BE2C (cell line): ENCODE measurements around the gene COL7A1.

Source experiments
- DNase-seq: peaks from one replicate; pipeline ENCODE4 v3.0.0-alpha.2; 2020
- H3K27me3 ChIP-seq: fragments of 250-450 bp; sonication (Bioruptor Pico); 2 replicates; pipeline ENCODE4 v1.5.1; 2020; ENCODE audit warnings: mild to moderate bottlenecking
- H3K36me3 ChIP-seq: fragments of 250-450 bp; sonication (Bioruptor Pico); 2 replicates; pipeline ENCODE4 v1.5.1; 2020; ENCODE audit warnings: mild to moderate bottlenecking
- H3K4me1 ChIP-seq: fragments of 250-450 bp; sonication (Bioruptor Pico); 2 replicates; pipeline ENCODE4 v1.5.1; 2020
- H3K4me3 ChIP-seq: 2 replicates; pipeline ENCODE4 v1.5.1; 2011; ENCODE audit warnings: low read depth, low read length
- H3K9me3 ChIP-seq: fragments of 250-450 bp; sonication (Bioruptor Pico); 2 replicates; pipeline ENCODE4 v1.5.1; 2020
- CTCF ChIP-seq: IDR thresholded peaks from 2 replicates; pipeline ENCODE4 v1.5.1; 2012; ENCODE audit warnings: mild to moderate bottlenecking, low read depth, low read length

COL7A1 gene

DNA sequence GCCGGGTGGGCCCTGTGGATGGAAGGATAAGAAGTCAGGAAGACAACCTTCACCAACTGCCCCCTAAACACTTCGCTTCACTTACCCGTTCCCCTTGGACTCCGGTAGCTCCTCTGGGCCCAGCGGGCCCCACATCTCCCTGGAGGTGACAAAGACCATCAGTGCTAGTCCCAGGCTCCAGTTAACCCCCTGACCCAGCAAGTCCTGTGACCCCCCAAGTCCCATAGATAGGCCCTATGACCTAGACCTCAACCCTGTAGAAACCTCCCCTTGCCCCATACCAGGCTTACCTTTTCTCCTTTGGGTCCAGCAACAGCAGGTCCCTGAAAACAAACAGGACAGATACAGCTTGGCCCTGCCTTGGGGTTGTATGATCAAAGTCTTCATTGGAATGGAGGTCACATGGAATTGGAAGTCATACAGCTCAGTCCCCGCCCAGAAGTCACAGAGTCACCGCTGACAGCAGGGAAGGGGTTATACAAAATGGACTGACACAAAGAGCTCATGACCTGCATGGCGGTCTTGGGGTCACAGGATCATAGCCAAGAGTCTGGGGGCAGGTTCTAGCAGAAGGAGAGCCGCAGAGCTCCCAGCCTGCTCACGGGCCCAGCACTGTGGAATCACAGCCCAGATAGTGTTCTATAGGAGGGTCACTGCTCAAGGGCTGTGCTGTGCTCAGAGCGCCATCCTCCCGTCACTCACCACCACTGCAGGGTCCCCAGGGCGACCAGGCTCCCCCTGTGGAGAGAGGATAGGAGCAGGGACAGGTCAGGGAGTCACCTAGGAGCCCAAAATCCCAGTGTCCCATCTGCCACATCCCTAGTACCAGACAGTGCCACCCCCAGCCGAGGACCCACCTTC, 13.3 kb downstream of the COL7A1 start:
- no peak for DNase-seq
- H3K36me3 ChIP-seq = no peaks in the 10 kb centered on the region
- H3K4me1 ChIP-seq = no peaks in the 10 kb centered on the region
- no peak for TF ChIP-seq CTCF
- H3K9me3 ChIP-seq = no peaks in the 10 kb centered on the region
- no peaks in the 10 kb centered on the region for H3K27me3 ChIP-seq
- H3K4me3 ChIP-seq = no peak overlapping the region

DNA sequence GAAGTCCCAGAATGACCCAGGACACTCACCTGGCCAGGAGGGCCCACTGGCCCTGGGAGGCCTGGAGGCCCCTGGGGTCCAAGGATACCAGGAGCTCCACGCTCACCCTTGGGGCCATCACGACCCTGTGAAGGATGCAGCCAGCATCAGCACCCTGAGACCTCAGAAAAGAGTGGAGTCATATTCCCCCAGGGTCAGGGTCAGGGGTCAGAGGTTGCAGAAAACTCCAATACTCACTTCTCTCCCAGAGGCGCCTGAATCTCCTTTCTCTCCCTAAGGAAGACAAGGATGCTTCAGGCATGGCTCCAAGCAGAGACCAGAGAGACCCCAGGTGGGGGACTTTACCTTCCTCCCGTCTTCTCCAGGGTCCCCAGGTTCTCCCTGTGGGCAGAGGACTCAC, 18.5 kb downstream of the COL7A1 start:
- H3K9me3 ChIP-seq = no peaks in the 10 kb centered on the region
- no peak for TF ChIP-seq CTCF
- no peaks in the 10 kb centered on the region for H3K4me1 ChIP-seq
- DNase-seq = no peak
- no peaks in the 10 kb centered on the region for H3K27me3 ChIP-seq
- H3K36me3 ChIP-seq = no peaks in the 10 kb centered on the region
- no peak overlapping the region for H3K4me3 ChIP-seq

GRCh38 chr3:48575366-48575765, 19.8 kb downstream of the COL7A1 start:
- no peaks in the 10 kb centered on the region for H3K4me1 ChIP-seq
- H3K27me3 ChIP-seq = no peaks in the 10 kb centered on the region
- H3K9me3 ChIP-seq = no peaks in the 10 kb centered on the region
- H3K4me3 ChIP-seq = no peak overlapping the region
- TF ChIP-seq CTCF = no peak
- no peaks in the 10 kb centered on the region for H3K36me3 ChIP-seq
- DNase-seq = no peak

- Histone ChIP-seq H3K36me3 (no peaks in the 10 kb centered on the region), H3K9me3 (no peaks in the 10 kb centered on the region)
Observed at GRCh38 chr3:48573973-48574585, 21.1 kb downstream of the COL7A1 start.

DNA sequence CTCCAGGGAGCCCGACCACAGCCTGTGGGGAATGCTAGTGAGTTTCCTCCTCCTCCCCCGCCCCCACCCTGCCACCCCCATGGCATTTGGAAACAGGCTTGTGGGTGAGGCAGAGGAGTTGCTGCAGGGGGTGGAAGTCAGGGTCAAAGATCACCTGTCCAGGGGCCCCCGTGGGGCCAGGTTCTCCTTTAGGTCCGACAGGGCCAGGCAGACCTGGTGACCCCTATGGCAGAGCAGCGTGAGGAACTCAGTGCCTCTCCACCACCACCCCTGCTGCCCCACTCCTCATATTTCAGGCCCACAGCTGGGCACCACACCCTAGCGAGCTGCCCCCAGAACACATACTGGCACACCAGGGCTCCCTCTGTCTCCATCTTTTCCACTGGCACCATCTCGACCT, 22.6 kb downstream of the COL7A1 start:
- Histone ChIP-seq H3K36me3 (no peaks in the 10 kb centered on the region), H3K4me3 (no peak overlapping the region), H3K4me1 (no peaks in the 10 kb centered on the region), H3K27me3 (no peaks in the 10 kb centered on the region), H3K9me3 (no peaks in the 10 kb centered on the region)
- DNase-seq = no peak
- no peak for TF ChIP-seq CTCF

More at GRCh38 chr3:48573973-48574585, 21.1 kb downstream of the COL7A1 start:
- no peak for TF ChIP-seq CTCF
- Histone ChIP-seq H3K4me3 (no peak overlapping the region), H3K27me3 (no peaks in the 10 kb centered on the region), H3K4me1 (no peaks in the 10 kb centered on the region)
- no peak for DNase-seq

GRCh38 chr3:48571938-48572337, 23.2 kb downstream of the COL7A1 start:
- no peak for TF ChIP-seq CTCF
- DNase-seq = no peak
- no peak overlapping the region for H3K4me3 ChIP-seq
- no peaks in the 10 kb centered on the region for H3K27me3 ChIP-seq
- H3K4me1 ChIP-seq = no peaks in the 10 kb centered on the region
- no peaks in the 10 kb centered on the region for H3K36me3 ChIP-seq
- no peaks in the 10 kb centered on the region for H3K9me3 ChIP-seq
